Measurements from ENCODE around the gene BFSP2.

DNA sequence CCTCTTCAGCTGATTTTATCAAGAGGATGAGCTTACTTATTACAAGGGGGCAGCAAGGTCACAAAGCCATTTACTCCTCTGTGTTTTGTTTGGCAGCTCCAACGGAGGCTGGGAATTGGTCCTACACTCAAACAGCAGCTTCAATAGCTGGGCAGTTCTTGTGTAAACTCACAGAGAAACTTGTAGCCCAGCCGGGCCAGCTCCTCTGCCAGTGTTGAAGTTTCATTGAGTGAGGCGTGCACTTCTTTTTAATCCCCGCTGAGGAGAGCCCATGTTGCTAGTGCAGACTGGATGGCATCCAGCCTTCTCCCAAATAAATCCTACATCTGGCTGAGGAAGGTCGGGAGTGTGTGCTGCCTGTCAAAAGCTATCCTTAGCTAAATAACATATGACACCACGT, 59.5 kb downstream of the BFSP2 start:
- no peak for TF ChIP-seq POLR2A (IDR thresholded peaks at IDR 0.05; ENCODE audit: low read depth, low read length)
- no peak for TF ChIP-seq RAD21 (IDR thresholded peaks at IDR 0.05; ENCODE audit: low read length)
- TF ChIP-seq CTCF (conservative IDR thresholded peaks at IDR 0.05; ENCODE audit: low read depth, low read length) = no peak
- no peak for TF ChIP-seq BHLHE40 (IDR thresholded peaks at IDR 0.05; ENCODE audit: low read depth, low read length)
- no peak for TF ChIP-seq CHD1 (IDR thresholded peaks at IDR 0.05; ENCODE audit: low read depth, low read length)
- no peak for TF ChIP-seq SMC3 (IDR thresholded peaks at IDR 0.05; ENCODE audit: low read depth, low read length)
- no peak for TF ChIP-seq MXI1 (IDR thresholded peaks at IDR 0.05; ENCODE audit: borderline replicate concordance, low read depth, low read length)
- TF ChIP-seq, protein P1, sequence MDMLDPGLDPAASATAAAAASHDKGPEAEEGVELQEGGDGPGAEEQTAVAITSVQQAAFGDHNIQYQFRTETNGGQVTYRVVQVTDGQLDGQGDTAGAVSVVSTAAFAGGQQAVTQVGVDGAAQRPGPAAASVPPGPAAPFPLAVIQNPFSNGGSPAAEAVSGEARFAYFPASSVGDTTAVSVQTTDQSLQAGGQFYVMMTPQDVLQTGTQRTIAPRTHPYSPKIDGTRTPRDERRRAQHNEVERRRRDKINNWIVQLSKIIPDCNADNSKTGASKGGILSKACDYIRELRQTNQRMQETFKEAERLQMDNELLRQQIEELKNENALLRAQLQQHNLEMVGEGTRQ (IDR thresholded peaks at IDR 0.05; ENCODE audit: low read depth, low read length) = no peak
- no peak for TF ChIP-seq FOS (IDR thresholded peaks at IDR 0.05; ENCODE audit: low read depth, low read length)
